IMR-90 (cell line): ENCODE results near the gene UBR4. TPM values are rescaled to one million over a fixed set of nuclear protein-coding genes. Genes with fewer than 3 reads are reported as not detected.

Experiments
- ATAC-seq: fragments of 200-7000 bp; cut with Tn5 transposase; 2 replicates; pipeline ENCODE4 v1.9.1; 2020; ENCODE audit warnings: low read depth, mild to moderate bottlenecking, moderate library complexity
- BruUV-seq: library from RNA; stranded (reverse); fragments of 400-500 nt; replicated peaks from 2 replicates; lab custom pipeline; 2021; lab: Mats Ljungman, UMichigan
- CTCF ChIA-PET: fragments of 300-600 bp; formaldehyde crosslinking; extraction: SDS; loops from one replicate; lab custom pipeline; 2021; ENCODE audit warnings: antibody characterized with exemption; lab: Yijun Ruan, JAX
- POLR2A ChIA-PET: fragments of 300-600 bp; sonication (Branson Sonifier 250); formaldehyde crosslinking; loops from one replicate; lab custom pipeline; 2022; ENCODE audit warnings: antibody characterized with exemption; ENCODE audit not compliant: unreplicated experiment; lab: Charles Lee
- DNase-seq: peaks from one replicate; pipeline ENCODE4 v3.0.0; 2013
- H2AFZ ChIP-seq: replicated peaks from 2 replicates; pipeline ENCODE3; 2013; ENCODE audit warnings: low read length, mild to moderate bottlenecking; ENCODE audit not compliant: poor library complexity
- H2AK5ac ChIP-seq: 2 replicates; pipeline ENCODE4 v1.6.1; 2013; ENCODE audit warnings: low read depth, low read length, inconsistent platforms
- H2AK9ac ChIP-seq: replicated peaks from 2 replicates; pipeline ENCODE3; 2013; ENCODE audit warnings: mild to moderate bottlenecking, low read depth, low read length, moderate library complexity; ENCODE audit not compliant: poor library complexity
- H2BK120ac ChIP-seq: 2 replicates; pipeline ENCODE4 v1.6.1; 2013; ENCODE audit warnings: low read depth, low read length, inconsistent platforms
- H2BK15ac ChIP-seq: 3 replicates; pipeline ENCODE4 v1.6.1; 2013; ENCODE audit warnings: low read depth, low read length, inconsistent platforms
- H2BK20ac ChIP-seq: 2 replicates; pipeline ENCODE4 v1.6.1; 2013; ENCODE audit warnings: low read depth, mild to moderate bottlenecking, inconsistent platforms, low read length, moderate library complexity
- H2BK5ac ChIP-seq: 2 replicates; pipeline ENCODE4 v1.6.1; 2013; ENCODE audit warnings: mild to moderate bottlenecking, low read depth, low read length, inconsistent platforms; ENCODE audit not compliant: poor library complexity, severe bottlenecking
- H3K14ac ChIP-seq: replicated peaks from 2 replicates; pipeline ENCODE4 v1.6.1; 2013; ENCODE audit warnings: low read depth, low read length, inconsistent platforms
- H3K18ac ChIP-seq: 2 replicates; pipeline ENCODE4 v1.6.1; 2013; ENCODE audit warnings: low read depth, low read length, control low read depth
- H3K23ac ChIP-seq: 2 replicates; pipeline ENCODE4 v1.6.1; 2013; ENCODE audit warnings: low read depth, low read length, inconsistent platforms
- H3K27ac ChIP-seq: 2 replicates; pipeline ENCODE4 v1.5.1; 2013; ENCODE audit warnings: mild to moderate bottlenecking, control low read depth, low read length; ENCODE audit not compliant: insufficient read depth
- H3K27me3 ChIP-seq: 2 replicates; pipeline ENCODE4 v1.6.1; 2013; ENCODE audit warnings: low read length; ENCODE audit not compliant: control insufficient read depth, insufficient read depth
- H3K36me3 ChIP-seq: 2 replicates; pipeline ENCODE4 v1.6.1; 2013; ENCODE audit warnings: low read length, mixed read lengths; ENCODE audit not compliant: control insufficient read depth, insufficient read depth
- H3K4ac ChIP-seq: 2 replicates; pipeline ENCODE4 v1.6.1; 2013; ENCODE audit warnings: low read depth, low read length, inconsistent platforms
- H3K4me1 ChIP-seq: 2 replicates; pipeline ENCODE4 v1.6.1; 2013; ENCODE audit warnings: low read length, mixed read lengths; ENCODE audit not compliant: control insufficient read depth, insufficient read depth
- H3K4me2 ChIP-seq: 2 replicates; pipeline ENCODE4 v1.6.1; 2013; ENCODE audit warnings: low read depth, mild to moderate bottlenecking, control low read depth, low read length, moderate library complexity
- H3K4me3 ChIP-seq: 2 replicates; pipeline ENCODE4 v1.5.1; 2013; ENCODE audit warnings: low read depth, mild to moderate bottlenecking, control low read depth, low read length, moderate library complexity; ENCODE audit not compliant: insufficient read depth
- H3K56ac ChIP-seq: 2 replicates; pipeline ENCODE4 v1.6.1; 2013; ENCODE audit warnings: low read length, inconsistent platforms; ENCODE audit not compliant: insufficient read depth; ENCODE audit errors: extremely low read depth
- H3K79me1 ChIP-seq, 2 experiments: 2 replicates each; pipeline ENCODE4 v1.6.1; 2013; ENCODE audit warnings: low read length in 2 of 2, inconsistent platforms in 1 of 2, low read depth in 1 of 2
- H3K9ac ChIP-seq: 2 replicates; pipeline ENCODE4 v1.6.1; 2013; ENCODE audit warnings: low read depth, low read length, control low read depth
- H3K9me1 ChIP-seq: 2 replicates; pipeline ENCODE4 v1.6.1; 2013; ENCODE audit warnings: low read length, inconsistent platforms; ENCODE audit not compliant: insufficient read depth
- H3K9me3 ChIP-seq: 2 replicates; pipeline ENCODE4 v1.6.1; 2013; ENCODE audit warnings: low read length; ENCODE audit not compliant: control insufficient read depth, insufficient read depth
- H4K20me1 ChIP-seq: 2 replicates; pipeline ENCODE4 v1.6.1; 2013; ENCODE audit warnings: low read length, inconsistent platforms; ENCODE audit not compliant: insufficient read depth
- H4K5ac ChIP-seq: 2 replicates; pipeline ENCODE4 v1.6.1; 2013; ENCODE audit warnings: mild to moderate bottlenecking, low read depth, low read length, control low read depth
- H4K8ac ChIP-seq, 2 experiments: 2 replicates each; pipeline ENCODE4 v1.6.1; 2013; ENCODE audit warnings: low read depth in 2 of 2, low read length in 2 of 2, control low read depth in 1 of 2, inconsistent platforms in 1 of 2
- H4K91ac ChIP-seq: 2 replicates; pipeline ENCODE4 v1.6.1; 2013; ENCODE audit warnings: low read depth, low read length, inconsistent platforms; ENCODE audit not compliant: insufficient read depth
- BHLHE40 ChIP-seq: fragments of 150-350 bp; IDR thresholded peaks from 2 replicates; pipeline ENCODE4 v1.6.1; 2016; ENCODE audit warnings: mild to moderate bottlenecking, low read depth, low read length
- CEBPB ChIP-seq: IDR thresholded peaks from 2 replicates; pipeline ENCODE4 v1.6.1; 2012; ENCODE audit warnings: low read depth, low read length, improper control_type of control experiment
- CHD1 ChIP-seq: IDR thresholded peaks from 2 replicates; pipeline ENCODE4 v1.6.1; 2012; ENCODE audit warnings: low read depth, low read length, improper control_type of control experiment
- CTCF ChIP-seq: conservative IDR thresholded peaks from 2 replicates; pipeline ENCODE4 v1.5.1; 2012; ENCODE audit warnings: mild to moderate bottlenecking, low read depth, low read length, improper control_type of control experiment
- FOS ChIP-seq: fragments of 150-350 bp; IDR thresholded peaks from 2 replicates; pipeline ENCODE4 v1.6.1; 2016; ENCODE audit warnings: low read depth, low read length
- MAFK ChIP-seq: IDR thresholded peaks from 2 replicates; pipeline ENCODE4 v1.6.1; 2012; ENCODE audit warnings: low read depth, low read length, improper control_type of control experiment
- MAZ ChIP-seq: IDR thresholded peaks from 2 replicates; pipeline ENCODE4 v1.6.1; 2012; ENCODE audit warnings: low read depth, mild to moderate bottlenecking, low read length, improper control_type of control experiment, moderate library complexity, borderline replicate concordance
- MXI1 ChIP-seq: IDR thresholded peaks from 2 replicates; pipeline ENCODE4 v1.6.1; 2012; ENCODE audit warnings: low read depth, mild to moderate bottlenecking, low read length, moderate library complexity, borderline replicate concordance
- NFE2L2 ChIP-seq: fragments of 150-350 bp; IDR thresholded peaks from 2 replicates; pipeline ENCODE4 v1.6.1; 2016; ENCODE audit warnings: low read depth, mild to moderate bottlenecking, low read length
- POLR2A ChIP-seq: IDR thresholded peaks from 2 replicates; pipeline ENCODE4 v1.6.1; 2012; ENCODE audit warnings: mild to moderate bottlenecking, low read depth, low read length
- RAD21 ChIP-seq: IDR thresholded peaks from 2 replicates; pipeline ENCODE4 v1.6.1; 2012; ENCODE audit warnings: low read length, improper control_type of control experiment
- RCOR1 ChIP-seq: IDR thresholded peaks from 2 replicates; pipeline ENCODE4 v1.6.1; 2012; ENCODE audit warnings: mild to moderate bottlenecking, low read length, improper control_type of control experiment; ENCODE audit not compliant: insufficient replicate concordance
- RFX5 ChIP-seq: IDR thresholded peaks from 2 replicates; pipeline ENCODE4 v1.8.0; 2012; ENCODE audit warnings: low read depth, mild to moderate bottlenecking, low read length, moderate library complexity
- SMC3 ChIP-seq: fragments of 150-350 bp; IDR thresholded peaks from 2 replicates; pipeline ENCODE4 v1.6.1; 2016; ENCODE audit warnings: low read depth, mild to moderate bottlenecking, antibody characterized with exemption, low read length, moderate library complexity
- WGBS, 2 experiments: methylation state at CpG; one replicate each; pipeline versions ENCODE4 v1.1.5 to v1.1.7; 2013; ENCODE audit warnings: missing lambda C conversion rate in 2 of 2; ENCODE audit not compliant: insufficient read length in 1 of 2; ENCODE audit errors: extremely low coverage in 2 of 2; 5-methylcytosine and 5-hydroxymethylcytosine counted together
- dilution Hi-C: fragments of 300-500 bp; cut with HindIII; formaldehyde crosslinking; loops from one replicate; pipeline ENCODE4 v1.14.3; 2018; ENCODE audit warnings: low sequenced_read_pairs; ENCODE audit not compliant: unreplicated experiment
- in situ Hi-C: fragments of 300-500 bp; cut with MboI; formaldehyde crosslinking; loops from 3 replicates; pipeline ENCODE4 v1.14.3; 2019; ENCODE audit warnings: low sequenced_read_pairs, inconsistent platforms, mixed read lengths
- intact Hi-C: fragments of 100-400 bp; cut with micrococcal nuclease; formaldehyde crosslinking; loops from 2 replicates; pipeline ENCODE4 v1.10.0; 2022
- polyA plus RNA-seq, 3 experiments: library from polyadenylated mRNA; depleted of rRNA; stranded (reverse); fragments of >200 nt; gene quantifications; 2 replicates each; pipeline ENCODE4 v1.2.3, GENCODE V29; 2012; ENCODE audit warnings: low replicate concordance in 1 of 3
- total RNA-seq: library from RNA; depleted of rRNA; stranded (reverse); fragments of >200 nt; gene quantifications from 2 replicates; pipeline ENCODE4 v1.2.3, GENCODE V29; 2012
- TF ChIP-seq, protein P1 (sequence below): fragments of 150-350 bp; IDR thresholded peaks from 2 replicates; pipeline ENCODE4 v1.6.1; 2016; ENCODE audit warnings: low read depth, mild to moderate bottlenecking, low read length, moderate library complexity, borderline replicate concordance
- TF ChIP-seq, protein P2 (sequence below): fragments of 150-350 bp; IDR thresholded peaks from 2 replicates; pipeline ENCODE4 v1.6.1; 2017; ENCODE audit warnings: mild to moderate bottlenecking, antibody characterized with exemption, low read length, low read depth

The UBR4 gene
- total and polyA plus RNA-seq, 2 of the 4 experiments (the other 2 are of a cell fraction) = 87.8 to 121 TPM

GRCh38 chr1:19044471-19044870 lies 165.6 kb downstream of the UBR4 start:
- in situ Hi-C loops (no loop called here), intact Hi-C loops (no loop called here), dilution Hi-C loops (no loop called here)
- Histone ChIP-seq H4K91ac (no peak overlapping the region), H2AK5ac (no peak overlapping the region), H3K18ac (no peak overlapping the region), H3K9ac (no peak overlapping the region), H4K5ac (no peak overlapping the region), H2BK120ac (no peak overlapping the region), H4K20me1 (no peaks in the 10 kb centered on the region), H3K14ac (no peak overlapping the region), H3K4me3 (no peak overlapping the region), H3K27ac (no peak overlapping the region), H3K4me2 (no peak overlapping the region), H3K56ac (no peak overlapping the region), H3K27me3 (peaks cover 36% of the 10 kb centered on the region), H2BK15ac (no peak overlapping the region), H2AFZ (no peak overlapping the region), H3K9me1 (no peaks in the 10 kb centered on the region), H2AK9ac (no peak overlapping the region), H3K4ac (no peak overlapping the region), H2BK20ac (no peak overlapping the region), H3K79me1 (no peaks in the 10 kb centered on the region), H3K4me1 (no peaks in the 10 kb centered on the region), H3K23ac (no peak overlapping the region), H2BK5ac (no peak overlapping the region), H4K8ac (no peak overlapping the region), H3K36me3 (no peaks in the 10 kb centered on the region), H3K9me3 (no peaks in the 10 kb centered on the region)
- DNase-seq (no peak), ATAC-seq (no peak)
- WGBS, 2 experiments = 100% methylated on average over 1 of the region's 6 CpGs; no CpG with 5 or more reads in 1 of the 2 experiments
- ChIA-PET POLR2A (no interaction called here), CTCF (no interaction called here)
- TF ChIP-seq, protein P1, sequence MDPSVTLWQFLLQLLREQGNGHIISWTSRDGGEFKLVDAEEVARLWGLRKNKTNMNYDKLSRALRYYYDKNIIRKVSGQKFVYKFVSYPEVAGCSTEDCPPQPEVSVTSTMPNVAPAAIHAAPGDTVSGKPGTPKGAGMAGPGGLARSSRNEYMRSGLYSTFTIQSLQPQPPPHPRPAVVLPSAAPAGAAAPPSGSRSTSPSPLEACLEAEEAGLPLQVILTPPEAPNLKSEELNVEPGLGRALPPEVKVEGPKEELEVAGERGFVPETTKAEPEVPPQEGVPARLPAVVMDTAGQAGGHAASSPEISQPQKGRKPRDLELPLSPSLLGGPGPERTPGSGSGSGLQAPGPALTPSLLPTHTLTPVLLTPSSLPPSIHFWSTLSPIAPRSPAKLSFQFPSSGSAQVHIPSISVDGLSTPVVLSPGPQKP = no peak
- no peak for TF ChIP-seq RFX5
- no peak for TF ChIP-seq MAFK
- TF ChIP-seq RCOR1 = no peak
- TF ChIP-seq, protein P2, sequence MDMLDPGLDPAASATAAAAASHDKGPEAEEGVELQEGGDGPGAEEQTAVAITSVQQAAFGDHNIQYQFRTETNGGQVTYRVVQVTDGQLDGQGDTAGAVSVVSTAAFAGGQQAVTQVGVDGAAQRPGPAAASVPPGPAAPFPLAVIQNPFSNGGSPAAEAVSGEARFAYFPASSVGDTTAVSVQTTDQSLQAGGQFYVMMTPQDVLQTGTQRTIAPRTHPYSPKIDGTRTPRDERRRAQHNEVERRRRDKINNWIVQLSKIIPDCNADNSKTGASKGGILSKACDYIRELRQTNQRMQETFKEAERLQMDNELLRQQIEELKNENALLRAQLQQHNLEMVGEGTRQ = no peak
- no peak for TF ChIP-seq CEBPB
- no peak for TF ChIP-seq RAD21
- TF ChIP-seq BHLHE40 = no peak
- TF ChIP-seq NFE2L2 = no peak
- TF ChIP-seq POLR2A = no peak
- TF ChIP-seq CTCF = no peak
- no peak for TF ChIP-seq CHD1
- TF ChIP-seq MXI1 = no peak
- TF ChIP-seq SMC3 = no peak
- TF ChIP-seq FOS = no peak
- TF ChIP-seq MAZ = no peak
- BruUV-seq = no TSS peak
